ENCODE results near the gene GNA14. TPM values are rescaled to one million over a fixed set of nuclear protein-coding genes. Genes with fewer than 3 reads are reported as not detected.

Gene GNA14
- total RNA-seq, 1 experiment from 2014 or later, result 1.3 TPM

GRCh38 chr9:77600810-77601209 lies 47.3 kb downstream of the GNA14 start:
- ChIA-PET CTCF (no interaction called here), POLR2A (ENCODE audit: unreplicated experiment) (no interaction called here)
- H3K36me3 ChIP-seq (ENCODE audit: low read depth), result no peaks in the 10 kb centered on the region
- H3K4me3 ChIP-seq, result no peak overlapping the region
- no peaks in the 10 kb centered on the region for H3K79me2 ChIP-seq (ENCODE audit: low read depth)
- intact Hi-C loops (cut with micrococcal nuclease; ENCODE audit: unreplicated experiment), result no loop called here
- no peaks in the 10 kb centered on the region for H3K9me3 ChIP-seq (ENCODE audit: insufficient read depth, low read depth)
- no peak overlapping the region for H3K27ac ChIP-seq
- no peak overlapping the region for H3K4me2 ChIP-seq
- no peak overlapping the region for H2AFZ ChIP-seq
- H3K27me3 ChIP-seq (ENCODE audit: insufficient read depth, low read depth), result no peaks in the 10 kb centered on the region
- no peaks in the 10 kb centered on the region for H4K20me1 ChIP-seq (ENCODE audit: insufficient read depth)
- H3K9me2 ChIP-seq (ENCODE audit: insufficient read depth), result no peaks in the 10 kb centered on the region
- no peaks in the 10 kb centered on the region for H3F3A ChIP-seq (ENCODE audit: insufficient read depth, low read depth)
- no TSS peak for BruUV-seq (replicated peaks)
- TF ChIP-seq CTCF (conservative IDR thresholded peaks at IDR 0.05) (no peak), EZH2 (IDR thresholded peaks at IDR 0.05; ENCODE audit: low read depth) (no peak)
- DNase-seq, result no peak
- H3K4me1 ChIP-seq (replicated peaks; ENCODE audit: insufficient read depth), result no peaks in the 10 kb centered on the region

- DNase-seq, result no peak
- intact Hi-C loops (cut with micrococcal nuclease; ENCODE audit: unreplicated experiment), result no loop called here
- Histone ChIP-seq H3K79me2 (ENCODE audit: low read depth) (no peaks in the 10 kb centered on the region), H3K27ac (no peak overlapping the region), H3K4me1 (replicated peaks; ENCODE audit: insufficient read depth) (no peaks in the 10 kb centered on the region), H3K9me2 (ENCODE audit: insufficient read depth) (no peaks in the 10 kb centered on the region), H3K9me3 (ENCODE audit: insufficient read depth, low read depth) (no peaks in the 10 kb centered on the region), H4K20me1 (ENCODE audit: insufficient read depth) (no peaks in the 10 kb centered on the region), H3K27me3 (ENCODE audit: insufficient read depth, low read depth) (no peaks in the 10 kb centered on the region), H2AFZ (no peak overlapping the region), H3K36me3 (ENCODE audit: low read depth) (no peaks in the 10 kb centered on the region), H3K4me2 (no peak overlapping the region), H3F3A (ENCODE audit: insufficient read depth, low read depth) (no peaks in the 10 kb centered on the region), H3K4me3 (no peak overlapping the region)
- BruUV-seq (replicated peaks), result no TSS peak
- ChIA-PET POLR2A (ENCODE audit: unreplicated experiment) (no interaction called here), CTCF (no interaction called here)
- TF ChIP-seq CTCF (conservative IDR thresholded peaks at IDR 0.05) (no peak), EZH2 (IDR thresholded peaks at IDR 0.05; ENCODE audit: low read depth) (no peak)
Observed at GRCh38 chr9:77599492-77599891, 48.6 kb downstream of the GNA14 start.

GRCh38 chr9:77598991-77599390 lies 49.1 kb downstream of the GNA14 start:
- Histone ChIP-seq H3K79me2 (ENCODE audit: low read depth) (no peaks in the 10 kb centered on the region), H3F3A (ENCODE audit: insufficient read depth, low read depth) (no peaks in the 10 kb centered on the region), H3K9me2 (ENCODE audit: insufficient read depth) (no peaks in the 10 kb centered on the region), H3K36me3 (ENCODE audit: low read depth) (no peaks in the 10 kb centered on the region), H3K4me1 (replicated peaks; ENCODE audit: insufficient read depth) (no peaks in the 10 kb centered on the region), H4K20me1 (ENCODE audit: insufficient read depth) (no peaks in the 10 kb centered on the region), H3K27me3 (ENCODE audit: insufficient read depth, low read depth) (no peaks in the 10 kb centered on the region), H3K9me3 (ENCODE audit: insufficient read depth, low read depth) (no peaks in the 10 kb centered on the region), H2AFZ (no peak overlapping the region), H3K27ac (no peak overlapping the region), H3K4me3 (no peak overlapping the region), H3K4me2 (no peak overlapping the region)
- ChIA-PET CTCF (no interaction called here), POLR2A (ENCODE audit: unreplicated experiment) (no interaction called here)
- intact Hi-C loops (cut with micrococcal nuclease; ENCODE audit: unreplicated experiment), result no loop called here
- DNase-seq, result no peak
- TF ChIP-seq CTCF (conservative IDR thresholded peaks at IDR 0.05) (no peak), EZH2 (IDR thresholded peaks at IDR 0.05; ENCODE audit: low read depth) (no peak)
- no TSS peak for BruUV-seq (replicated peaks)

Measured in PC-9 (cell line).